Activated T-helper 1 cell treated with Interleukin-2 at 50 U/mL for 16 hours (primary cell): ENCODE data around the gene SPHK1.

Source experiments
- DNase-seq: peaks from one replicate; pipeline ENCODE4 v3.0.0-alpha.2; 2020; ENCODE audit warnings: low read depth

Gene SPHK1

DNA sequence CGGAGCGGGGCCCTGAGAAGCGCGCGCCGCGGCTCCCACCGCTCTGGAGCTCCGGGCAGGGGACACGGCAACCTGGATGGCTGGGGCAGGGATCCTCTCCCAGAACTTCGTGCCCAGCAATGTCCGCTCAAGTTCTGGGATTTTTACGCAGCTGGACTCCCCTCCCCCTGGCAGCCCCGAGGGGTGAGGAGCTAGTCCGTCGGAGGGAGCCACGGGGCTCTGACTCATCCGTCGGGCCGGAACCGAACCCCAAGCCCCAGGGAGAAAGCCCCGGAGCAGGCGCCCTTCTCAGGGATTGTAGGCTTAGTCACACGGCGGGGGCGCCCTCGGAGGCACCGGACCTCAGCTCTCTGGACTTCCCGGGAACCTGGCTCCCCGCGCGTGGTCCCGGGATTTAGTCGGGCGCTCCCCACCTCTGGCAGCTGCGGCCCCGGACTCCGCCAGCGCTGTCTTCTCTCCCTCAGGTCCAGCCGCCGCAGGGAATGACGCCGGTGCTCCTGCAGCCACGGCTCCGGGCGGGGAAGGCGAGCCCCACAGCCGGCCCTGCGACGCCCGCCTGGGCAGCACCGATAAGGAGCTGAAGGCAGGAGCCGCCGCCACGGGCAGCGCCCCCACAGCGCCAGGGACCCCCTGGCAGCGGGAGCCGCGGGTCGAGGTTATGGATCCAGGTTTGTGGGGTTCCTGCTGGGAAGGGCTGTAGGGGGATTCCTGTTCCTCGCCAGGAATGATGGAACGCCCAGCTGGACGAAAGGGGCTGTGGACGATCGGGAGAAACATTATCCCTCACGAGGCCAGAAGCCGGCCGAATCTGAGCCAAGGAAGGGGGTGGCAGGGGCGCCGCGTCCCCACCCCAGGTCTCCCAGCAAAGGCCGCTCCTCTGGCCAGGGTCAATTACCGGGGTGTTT lies 830 bp downstream of the SPHK1 start:
- DNase-seq = no peak

DNA sequence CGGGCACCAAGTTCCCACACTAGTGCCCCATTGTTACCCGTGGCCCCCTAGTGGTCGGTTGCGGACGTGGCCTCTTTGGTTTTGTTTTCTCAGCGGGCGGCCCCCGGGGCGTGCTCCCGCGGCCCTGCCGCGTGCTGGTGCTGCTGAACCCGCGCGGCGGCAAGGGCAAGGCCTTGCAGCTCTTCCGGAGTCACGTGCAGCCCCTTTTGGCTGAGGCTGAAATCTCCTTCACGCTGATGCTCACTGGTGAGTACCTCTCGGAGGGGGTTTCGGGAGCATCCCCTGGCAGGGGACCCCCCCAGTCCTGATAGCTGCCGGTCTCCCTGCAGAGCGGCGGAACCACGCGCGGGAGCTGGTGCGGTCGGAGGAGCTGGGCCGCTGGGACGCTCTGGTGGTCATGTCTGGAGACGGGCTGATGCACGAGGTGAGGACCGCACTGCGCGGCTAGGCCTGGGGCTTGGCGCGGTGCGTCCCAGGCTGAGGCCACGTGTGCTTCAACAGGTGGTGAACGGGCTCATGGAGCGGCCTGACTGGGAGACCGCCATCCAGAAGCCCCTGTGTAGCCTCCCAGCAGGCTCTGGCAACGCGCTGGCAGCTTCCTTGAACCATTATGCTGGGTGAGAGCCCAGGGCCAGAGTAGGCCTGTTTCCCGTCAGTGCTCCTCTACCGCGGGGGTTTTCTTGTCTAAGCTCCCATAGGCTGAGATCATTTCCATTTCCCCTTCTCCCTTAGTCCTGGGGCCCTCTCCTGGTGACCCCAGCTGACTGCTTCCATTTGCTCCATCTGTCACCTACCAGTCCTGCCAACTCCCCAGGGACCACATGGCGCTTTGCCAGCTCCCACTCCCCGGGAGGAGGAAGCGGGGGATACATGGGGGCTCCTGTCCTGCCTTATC lies 1.7 kb downstream of the SPHK1 start:
- DNase-seq = peak; percentile 62

DNA sequence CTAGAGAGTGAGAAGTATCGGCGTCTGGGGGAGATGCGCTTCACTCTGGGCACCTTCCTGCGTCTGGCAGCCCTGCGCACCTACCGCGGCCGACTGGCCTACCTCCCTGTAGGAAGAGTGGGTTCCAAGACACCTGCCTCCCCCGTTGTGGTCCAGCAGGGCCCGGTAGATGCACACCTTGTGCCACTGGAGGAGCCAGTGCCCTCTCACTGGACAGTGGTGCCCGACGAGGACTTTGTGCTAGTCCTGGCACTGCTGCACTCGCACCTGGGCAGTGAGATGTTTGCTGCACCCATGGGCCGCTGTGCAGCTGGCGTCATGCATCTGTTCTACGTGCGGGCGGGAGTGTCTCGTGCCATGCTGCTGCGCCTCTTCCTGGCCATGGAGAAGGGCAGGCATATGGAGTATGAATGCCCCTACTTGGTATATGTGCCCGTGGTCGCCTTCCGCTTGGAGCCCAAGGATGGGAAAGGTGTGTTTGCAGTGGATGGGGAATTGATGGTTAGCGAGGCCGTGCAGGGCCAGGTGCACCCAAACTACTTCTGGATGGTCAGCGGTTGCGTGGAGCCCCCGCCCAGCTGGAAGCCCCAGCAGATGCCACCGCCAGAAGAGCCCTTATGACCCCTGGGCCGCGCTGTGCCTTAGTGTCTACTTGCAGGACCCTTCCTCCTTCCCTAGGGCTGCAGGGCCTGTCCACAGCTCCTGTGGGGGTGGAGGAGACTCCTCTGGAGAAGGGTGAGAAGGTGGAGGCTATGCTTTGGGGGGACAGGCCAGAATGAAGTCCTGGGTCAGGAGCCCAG lies 2.8 kb downstream of the SPHK1 start:
- no peak for DNase-seq

DNA sequence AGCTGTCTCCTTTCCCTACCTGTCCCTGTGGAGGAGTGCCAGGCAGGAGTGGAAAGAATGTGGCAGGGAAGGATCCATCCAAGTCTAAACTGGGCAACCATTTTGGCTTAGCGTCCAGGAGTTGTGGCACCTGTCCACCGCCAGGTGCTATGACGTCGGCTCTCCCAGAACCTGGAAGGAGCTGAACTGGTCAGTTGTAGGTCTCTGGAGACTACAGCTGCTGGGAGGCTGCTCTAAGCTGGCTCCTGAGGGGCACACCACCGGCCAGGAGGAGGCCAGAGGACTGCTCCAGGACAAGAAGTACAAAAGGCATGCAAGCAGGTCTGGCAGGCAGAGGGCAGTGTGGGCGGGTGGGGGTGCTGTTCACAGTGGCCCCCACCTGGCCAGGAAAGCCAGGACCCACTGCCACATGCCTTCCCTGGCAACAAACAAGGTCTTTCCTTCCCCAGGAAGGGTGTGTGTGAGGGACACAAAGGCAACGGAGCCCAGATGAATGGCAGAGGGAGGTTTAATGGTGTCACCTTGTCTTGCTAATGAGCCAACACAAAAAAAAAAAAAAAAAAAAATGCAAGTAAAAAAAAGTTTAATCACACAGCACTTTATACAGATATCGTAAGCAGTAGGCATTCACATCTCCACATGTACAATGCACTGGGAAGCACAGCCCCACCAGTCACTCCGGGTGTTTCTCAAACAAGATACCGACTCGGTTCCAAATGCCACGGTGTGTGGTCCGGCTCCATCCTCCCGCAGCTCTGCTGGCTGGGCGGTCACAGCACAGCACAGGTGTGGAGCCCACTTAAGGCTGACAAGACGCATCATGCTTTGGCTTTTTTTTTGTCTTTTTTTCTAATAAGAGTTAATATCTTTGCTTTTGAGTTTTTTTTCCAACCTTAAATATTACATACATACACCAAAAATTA lies 4.8 kb downstream of the SPHK1 start:
- no peak for DNase-seq

DNA sequence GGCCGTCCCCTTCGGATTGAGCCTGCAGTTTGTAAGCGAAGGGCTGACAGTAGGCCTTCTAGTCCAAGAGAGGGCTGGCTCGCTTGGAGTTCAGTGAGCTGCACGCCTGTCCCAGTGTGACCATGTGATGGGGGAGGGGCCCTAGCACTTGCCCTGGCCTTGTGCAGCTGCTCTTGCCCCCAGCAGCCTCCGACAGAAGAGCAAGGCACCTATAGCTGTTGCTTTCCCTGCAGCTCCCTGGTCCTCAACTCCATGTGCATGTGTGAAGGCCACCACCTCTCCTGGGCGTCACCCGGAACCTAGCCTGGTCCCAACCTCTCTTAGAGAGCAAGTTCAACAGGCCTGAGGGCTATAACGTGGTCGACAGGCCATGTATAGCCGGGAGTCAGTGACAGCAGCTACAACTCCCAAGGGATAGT lies 5.6 kb downstream of the SPHK1 start:
- no peak for DNase-seq

DNA sequence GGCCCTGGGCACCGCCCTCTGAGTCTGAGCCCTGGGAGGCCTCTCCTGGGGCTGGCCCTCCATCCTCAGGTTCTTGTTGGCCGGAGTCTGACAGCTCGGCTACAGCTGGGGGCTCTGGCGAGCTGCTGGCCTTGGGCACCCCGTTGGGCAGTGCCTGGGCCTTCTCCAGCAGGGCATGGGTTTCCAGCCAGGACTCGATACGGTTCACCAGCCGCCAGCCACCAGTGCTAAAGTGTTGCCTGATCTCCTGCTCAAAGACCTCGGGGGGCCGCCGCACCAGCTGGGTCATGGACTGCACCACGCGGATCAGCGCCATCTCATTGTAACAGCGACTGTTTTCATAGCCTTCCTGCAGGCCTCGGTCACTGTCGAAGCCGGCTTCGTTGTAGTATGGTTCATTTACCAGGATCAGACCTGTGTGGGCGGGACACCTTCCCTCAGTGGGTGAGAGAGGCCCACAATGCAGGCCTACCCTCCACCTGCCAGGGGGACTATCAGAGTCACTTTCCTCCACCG lies 6.8 kb downstream of the SPHK1 start:
- no peak for DNase-seq

DNA sequence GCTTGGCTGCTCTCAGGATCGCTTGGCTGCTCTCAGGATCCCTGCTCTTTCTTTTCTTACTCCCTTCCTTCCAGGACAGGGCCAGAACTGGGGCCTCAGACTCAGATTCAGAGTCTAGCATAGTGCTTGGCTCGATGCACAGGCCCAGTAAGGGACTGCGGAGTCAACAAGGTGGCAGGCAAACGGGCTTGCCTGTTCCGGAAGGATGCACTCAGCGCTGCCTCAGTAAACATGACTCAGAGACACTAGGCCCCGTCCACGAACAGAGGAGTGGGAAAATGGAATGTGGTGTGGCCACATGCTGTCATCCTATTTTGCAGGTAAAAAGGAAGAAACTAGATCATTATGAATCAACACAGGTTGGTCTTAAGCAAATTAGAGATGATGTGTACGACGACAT lies 9.8 kb downstream of the SPHK1 start:
- no peak for DNase-seq

DNA sequence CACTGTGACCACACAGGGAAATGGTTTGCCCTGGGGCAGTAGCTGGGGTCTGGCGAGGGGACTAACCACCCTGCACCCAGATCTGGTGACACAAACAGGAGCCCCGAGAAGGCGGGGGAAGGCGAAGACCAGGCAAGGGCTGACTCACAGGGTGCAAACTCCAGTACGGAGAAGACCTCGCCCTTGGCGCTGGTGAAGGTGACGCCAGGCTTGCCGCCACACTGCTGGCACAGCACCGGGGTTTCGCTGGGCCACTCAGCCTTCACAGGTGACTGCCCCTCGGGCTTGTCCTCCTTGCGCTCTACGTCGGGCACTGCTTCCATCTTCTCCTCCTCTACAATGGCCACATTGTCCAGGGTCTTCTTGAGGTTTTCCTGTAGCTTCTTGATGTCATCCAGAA lies 11.6 kb downstream of the SPHK1 start:
- DNase-seq = no peak

DNA sequence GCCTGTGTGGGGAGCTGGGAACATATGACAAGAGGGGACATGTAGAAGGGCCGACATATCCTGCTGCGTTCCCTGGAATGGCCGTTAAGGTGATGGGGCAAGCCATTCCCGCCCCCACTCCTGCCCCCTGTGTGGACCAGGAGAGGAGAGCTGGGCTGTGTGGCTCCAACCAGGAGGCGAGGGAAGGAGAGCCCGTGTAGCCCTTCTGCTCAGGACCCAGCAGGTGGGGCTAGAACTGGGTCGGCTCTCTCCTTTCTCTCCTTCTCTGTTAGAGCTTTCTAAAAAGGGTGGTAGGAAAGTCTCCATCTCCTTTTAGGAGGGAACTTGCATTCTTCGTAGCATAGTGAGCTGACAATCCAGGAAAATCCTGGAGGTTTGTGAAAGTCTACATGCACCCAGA lies 12.8 kb downstream of the SPHK1 start:
- DNase-seq = no peak

DNA sequence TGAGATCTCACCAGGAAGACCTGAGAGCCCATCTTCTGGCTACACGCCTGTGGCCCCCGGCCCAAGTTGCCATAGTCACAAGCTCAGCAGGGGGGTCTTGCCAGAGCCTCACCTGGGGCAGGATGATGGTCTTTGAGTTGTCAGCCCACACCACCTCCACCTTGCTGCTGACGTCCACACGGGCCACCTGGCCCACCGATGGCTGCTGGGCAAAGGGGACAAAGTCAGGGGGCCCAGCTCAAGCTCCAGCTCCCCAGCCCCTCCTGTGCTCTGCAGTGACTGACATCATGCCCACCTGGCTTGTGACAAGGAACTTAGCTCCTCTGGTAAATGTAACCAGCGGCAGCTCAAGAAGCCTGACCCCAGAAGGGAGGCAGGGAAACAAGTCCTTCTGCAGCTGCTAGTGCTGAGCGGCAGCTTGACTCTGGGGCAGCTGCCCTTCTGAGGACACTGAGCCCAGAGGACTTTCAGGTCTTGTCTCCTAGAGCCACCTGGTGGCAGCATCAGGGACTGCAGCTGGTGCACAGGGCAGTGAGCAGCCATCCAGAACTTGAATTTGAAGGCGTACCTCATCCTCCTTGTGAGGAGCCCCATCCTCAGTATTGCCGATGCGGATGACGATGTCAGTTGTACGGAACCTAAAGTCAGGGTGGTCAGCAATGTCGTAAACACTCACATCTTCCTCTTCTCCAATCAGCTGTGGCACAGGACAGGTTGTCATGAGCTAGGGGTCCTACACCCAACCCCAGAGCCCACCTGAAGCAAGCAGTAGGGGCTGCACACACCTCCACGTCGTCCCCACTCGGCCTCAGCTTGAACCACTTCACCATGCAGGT lies 13.5 kb downstream of the SPHK1 start:
- DNase-seq = peak; percentile 68

DNA sequence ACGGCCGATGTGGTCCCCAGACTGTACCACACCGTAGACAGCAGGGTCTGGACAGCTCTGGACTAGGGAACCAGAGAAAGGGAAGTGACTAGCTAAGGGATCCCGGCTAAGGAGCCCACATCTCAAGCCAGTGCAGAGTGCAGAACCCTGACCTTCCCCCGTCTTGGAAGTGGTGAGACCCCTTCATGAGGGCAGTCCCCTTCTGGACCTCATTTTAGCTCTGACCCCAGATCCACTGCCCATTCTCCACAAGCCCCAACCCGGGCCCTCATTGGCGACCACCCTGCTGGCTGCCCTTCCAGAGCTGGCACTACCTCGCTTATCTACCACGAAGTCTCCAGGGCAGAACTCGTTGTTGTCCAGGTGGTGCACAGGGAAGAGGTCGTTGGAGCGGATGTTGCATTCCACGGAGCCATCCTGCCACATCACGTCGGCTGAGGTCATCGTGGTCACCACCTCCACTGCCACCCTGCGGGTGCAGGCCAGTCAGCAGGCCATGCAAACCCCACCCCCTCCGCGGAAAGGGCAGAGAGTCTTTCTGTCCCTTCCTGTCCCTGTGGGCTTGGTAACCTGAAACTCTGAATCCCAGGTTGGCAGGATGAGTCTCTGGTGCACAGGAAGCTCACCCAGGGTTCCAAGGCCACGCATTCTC lies 14.2 kb downstream of the SPHK1 start:
- no peak for DNase-seq

DNA sequence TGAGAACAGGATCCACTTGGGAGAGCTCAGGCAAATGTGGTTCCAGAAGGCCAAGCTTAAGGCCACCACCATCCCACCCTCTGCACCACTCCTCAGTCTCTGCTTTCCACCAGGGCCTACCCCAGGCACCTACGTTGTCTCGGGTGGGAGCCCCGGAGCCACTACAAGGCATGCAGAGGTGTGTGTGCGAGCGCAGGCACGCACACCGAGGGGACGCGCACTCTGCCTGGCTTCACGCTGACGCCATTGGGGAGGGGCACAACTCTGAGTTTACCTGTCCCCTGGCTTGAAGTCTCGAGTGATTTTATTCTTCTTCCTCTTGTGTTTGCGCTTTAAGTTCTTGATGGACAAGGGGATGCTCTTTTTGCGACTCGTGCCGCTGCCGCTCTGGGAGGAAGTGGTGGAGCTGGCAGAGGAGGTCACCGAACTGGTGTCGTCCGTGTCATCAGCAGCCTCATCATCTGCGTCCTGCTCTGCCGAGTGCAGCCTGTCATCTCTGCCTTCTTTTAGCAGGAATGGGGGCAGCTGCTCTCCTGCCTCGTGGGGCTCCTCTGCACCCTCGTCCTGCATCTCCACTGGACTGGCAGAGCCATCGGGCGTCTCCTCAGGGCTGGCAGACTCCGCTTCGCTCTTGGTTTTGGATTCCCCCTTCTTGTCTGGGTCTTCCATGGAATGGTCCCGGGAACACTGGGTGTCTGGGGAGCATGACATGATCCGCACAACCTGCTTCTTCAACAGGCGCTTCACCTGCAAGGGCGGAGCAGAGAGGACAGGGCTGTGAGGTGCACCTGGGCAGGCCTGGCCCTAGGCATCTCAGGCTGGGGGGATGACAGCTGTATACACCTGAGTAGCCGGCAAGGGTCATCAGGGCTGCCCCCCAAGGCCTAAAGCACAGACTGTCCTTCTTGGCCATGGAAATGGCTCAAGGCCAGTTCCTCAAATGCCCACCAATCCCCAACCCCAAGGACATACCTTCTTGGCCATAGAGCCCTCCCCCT lies 15.1 kb downstream of the SPHK1 start:
- DNase-seq = no peak

DNA sequence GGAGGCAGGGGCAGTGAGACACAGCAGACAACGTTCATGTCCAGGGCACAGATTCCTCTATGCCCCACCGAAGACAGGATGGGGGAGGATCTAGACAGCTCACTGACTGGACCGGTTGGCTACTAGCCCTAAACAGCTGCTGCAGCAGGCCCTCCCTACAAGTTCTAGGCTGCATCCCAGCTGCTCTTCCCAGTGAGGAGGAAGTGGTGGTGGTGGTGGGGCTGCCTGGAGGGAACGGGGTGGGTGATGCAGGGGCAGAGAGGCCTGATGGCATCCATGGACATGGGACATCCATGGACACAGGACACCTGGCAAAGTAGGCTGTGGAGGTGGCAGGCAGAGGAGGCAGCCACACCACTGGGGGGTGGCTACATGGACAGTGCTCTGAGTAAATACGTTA lies 18.3 kb downstream of the SPHK1 start:
- DNase-seq = no peak

DNA sequence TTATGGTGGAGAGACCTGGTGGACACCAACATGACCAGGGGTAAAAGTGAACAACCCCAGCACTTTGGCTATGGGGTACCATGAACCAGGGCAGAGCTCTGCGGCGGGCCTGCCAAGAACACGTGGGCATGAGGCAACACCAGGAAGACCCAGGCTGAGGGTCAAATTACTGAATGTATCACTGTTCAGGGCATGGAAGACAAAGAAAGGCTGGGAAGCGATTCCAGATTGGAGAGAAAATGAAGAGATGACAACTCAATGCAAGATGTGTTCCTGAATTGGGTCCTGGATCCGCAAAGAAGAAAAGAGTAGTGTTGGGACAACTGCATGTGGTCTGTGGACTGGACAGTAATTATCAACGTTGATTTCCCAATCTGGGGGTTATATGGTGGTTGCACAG lies 19.8 kb downstream of the SPHK1 start:
- DNase-seq = no peak

DNA sequence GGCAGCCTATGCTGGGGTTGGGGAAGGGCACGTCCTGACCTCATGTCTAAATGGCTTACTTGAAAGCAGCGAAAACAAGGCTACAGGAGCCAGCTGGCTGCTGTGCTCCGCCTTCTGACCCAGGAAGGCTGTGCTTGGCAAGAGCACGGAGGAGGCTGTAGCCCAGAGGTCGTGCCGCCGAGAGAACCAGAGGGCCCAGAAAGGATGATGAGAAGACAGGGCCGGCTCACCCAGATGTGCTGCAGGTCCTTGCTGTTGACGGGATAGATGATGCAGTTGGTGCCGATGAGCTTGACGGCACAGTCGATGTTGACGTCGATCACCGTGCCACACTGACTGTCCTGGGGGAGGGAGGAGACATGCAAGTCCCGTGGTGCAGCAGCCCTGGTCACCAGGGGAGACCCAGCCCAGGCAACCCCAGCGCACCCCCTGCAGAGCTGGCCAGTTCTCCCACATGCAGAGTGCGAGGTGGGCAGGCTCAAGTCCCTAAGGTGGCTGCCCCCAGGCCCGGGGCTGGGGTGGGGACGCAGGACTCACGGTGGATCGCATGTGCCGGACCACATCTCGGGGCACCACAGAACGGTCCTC lies 20.7 kb downstream of the SPHK1 start:
- DNase-seq = no peak

DNA sequence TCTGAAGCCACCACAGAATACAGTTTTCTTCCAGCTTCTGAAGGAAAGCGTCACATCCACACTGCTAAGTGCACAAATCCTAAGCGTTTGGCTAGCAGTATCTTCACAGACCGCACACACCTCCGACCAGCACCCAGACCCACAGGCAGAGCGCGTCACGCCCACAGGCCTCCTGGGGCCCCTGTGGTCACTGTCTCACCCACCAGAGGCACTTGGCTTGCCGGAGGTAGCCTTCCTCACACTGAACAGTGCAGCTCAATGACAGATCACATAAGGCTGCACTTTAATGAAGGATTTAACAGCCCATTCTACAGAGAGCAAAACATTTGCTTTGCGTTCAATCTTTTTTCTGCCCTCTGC lies 21.2 kb downstream of the SPHK1 start:
- no peak for DNase-seq

DNA sequence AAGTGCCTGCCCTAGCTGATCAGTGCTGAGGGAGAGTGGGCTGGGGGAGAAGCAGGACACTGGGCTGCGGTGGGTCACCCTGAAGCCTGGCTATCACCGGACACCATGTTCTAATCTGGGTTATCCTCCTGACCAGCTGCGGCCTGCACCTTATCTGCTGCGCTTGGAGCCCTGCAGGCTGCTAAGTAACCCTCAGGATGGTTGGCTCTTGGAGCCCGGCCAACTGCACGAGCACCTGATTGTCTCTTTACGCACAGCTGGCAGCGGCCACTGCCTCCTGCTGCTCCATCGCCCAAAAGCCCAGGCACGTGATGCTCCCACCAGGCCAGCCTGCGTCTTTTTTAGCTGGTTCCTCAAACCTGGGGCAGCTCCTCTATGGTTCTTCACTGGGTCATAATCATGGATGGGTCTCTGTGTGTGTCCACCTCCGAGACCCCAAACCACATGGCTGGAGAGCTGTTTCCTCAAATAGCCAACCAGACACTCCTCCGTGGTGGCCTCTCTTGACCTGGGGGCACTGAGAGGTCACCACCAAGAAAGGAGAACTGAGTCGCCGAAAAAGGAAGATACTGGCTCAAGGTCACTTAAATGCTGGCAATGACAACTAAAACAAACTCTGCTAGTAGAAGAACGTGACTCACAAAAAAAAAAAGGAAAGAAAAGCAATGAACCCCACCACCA lies 21.7 kb downstream of the SPHK1 start:
- DNase-seq = no peak
